LNCAP (cell line): ENCODE results near the gene MIOX.

Experiments used
- TF ChIP-seq, protein P1 (sequence below): fragments of 450-650 bp; IDR thresholded peaks from 2 replicates; pipeline ENCODE4 v1.5.1; 2017; ENCODE audit warnings: mild to moderate bottlenecking

Gene MIOX

DNA sequence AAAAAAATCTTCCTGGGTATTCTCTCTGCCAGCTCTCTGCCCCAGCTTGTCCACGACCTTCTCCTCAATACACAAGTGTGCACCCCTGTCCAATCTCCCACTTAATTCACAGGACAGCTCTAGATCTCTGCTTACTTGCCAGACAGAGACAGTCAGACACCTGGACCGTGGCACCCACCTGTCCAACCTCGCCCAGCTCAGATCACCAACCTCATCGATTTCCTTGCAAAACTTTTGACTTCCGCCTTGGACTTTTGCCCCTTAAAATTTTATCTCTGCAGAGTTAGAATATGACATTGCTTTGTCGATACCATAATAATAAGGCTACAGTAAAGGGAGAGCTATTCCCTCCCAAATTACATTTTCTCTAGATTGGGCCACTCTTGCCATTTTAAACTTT lies 10.4 kb downstream of the MIOX start:
- TF ChIP-seq, protein P1, sequence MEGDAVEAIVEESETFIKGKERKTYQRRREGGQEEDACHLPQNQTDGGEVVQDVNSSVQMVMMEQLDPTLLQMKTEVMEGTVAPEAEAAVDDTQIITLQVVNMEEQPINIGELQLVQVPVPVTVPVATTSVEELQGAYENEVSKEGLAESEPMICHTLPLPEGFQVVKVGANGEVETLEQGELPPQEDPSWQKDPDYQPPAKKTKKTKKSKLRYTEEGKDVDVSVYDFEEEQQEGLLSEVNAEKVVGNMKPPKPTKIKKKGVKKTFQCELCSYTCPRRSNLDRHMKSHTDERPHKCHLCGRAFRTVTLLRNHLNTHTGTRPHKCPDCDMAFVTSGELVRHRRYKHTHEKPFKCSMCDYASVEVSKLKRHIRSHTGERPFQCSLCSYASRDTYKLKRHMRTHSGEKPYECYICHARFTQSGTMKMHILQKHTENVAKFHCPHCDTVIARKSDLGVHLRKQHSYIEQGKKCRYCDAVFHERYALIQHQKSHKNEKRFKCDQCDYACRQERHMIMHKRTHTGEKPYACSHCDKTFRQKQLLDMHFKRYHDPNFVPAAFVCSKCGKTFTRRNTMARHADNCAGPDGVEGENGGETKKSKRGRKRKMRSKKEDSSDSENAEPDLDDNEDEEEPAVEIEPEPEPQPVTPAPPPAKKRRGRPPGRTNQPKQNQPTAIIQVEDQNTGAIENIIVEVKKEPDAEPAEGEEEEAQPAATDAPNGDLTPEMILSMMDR = no peak

DNA sequence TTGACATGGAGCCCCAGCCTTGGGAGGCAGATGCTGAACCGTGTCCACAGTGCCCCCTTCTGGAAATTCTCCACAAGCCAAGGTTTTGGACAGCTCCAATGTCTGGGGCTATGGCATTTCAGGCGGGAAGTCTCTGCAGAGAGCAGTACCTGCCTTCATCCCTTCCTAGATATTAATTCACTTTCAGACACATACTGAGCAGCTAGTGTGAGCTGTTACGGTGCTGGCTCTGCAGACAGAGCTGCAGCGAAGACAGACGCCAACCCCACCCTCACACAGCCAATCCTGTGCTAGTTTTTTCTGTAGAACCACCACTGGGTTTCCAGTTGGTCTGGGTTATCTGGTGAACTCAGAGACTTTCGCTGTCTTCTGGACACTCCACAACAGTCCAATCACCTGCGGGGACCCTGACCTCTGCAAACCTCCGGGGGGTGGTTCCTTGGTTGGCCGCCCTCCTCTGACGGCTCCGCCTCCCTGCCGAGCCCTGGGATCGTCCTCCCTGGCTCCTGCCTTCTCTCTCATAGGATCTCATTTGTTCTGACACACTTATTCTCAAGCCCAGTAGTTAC lies 11.7 kb downstream of the MIOX start:
- TF ChIP-seq, protein P1 = peak; percentile 76

DNA sequence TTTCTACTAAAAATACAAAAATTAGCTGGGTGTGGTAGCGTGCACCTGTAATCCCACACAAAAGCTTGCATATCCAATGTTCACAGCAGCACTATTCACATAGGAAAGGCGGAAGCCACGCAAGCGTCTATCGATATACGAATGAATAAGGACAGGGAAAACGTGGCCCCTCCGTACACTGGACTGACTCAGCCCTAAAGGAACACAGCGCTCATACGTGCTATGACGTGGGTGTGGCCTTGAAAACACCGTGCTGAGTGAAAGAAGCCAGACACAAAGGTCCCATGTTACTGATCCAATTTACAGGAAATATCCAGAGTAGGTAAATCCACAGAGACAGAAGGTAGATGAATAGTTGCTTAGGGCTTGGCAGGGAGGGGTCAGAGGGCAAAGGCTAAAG lies 13.8 kb downstream of the MIOX start:
- TF ChIP-seq, protein P1 = no peak

DNA sequence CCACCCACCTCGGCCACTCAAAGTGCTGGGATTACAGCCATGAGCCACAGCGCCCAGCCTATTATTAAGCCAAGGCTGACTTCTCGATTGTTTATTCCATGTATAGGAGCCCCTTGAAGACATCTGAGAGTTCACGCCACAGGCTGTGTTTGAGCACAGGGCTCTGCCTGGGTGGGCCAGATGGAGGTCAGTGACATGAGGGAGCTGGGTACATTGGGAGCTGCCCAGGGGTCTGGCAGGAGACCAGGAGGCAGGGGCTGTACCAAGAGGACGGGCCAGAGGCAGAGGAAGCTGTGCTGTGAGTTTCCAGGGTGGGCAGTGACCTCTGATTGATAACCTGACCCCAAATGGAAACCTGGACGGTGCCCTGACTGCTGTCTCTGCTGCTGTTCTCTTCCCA lies 15.4 kb downstream of the MIOX start:
- TF ChIP-seq, protein P1 = no peak

DNA sequence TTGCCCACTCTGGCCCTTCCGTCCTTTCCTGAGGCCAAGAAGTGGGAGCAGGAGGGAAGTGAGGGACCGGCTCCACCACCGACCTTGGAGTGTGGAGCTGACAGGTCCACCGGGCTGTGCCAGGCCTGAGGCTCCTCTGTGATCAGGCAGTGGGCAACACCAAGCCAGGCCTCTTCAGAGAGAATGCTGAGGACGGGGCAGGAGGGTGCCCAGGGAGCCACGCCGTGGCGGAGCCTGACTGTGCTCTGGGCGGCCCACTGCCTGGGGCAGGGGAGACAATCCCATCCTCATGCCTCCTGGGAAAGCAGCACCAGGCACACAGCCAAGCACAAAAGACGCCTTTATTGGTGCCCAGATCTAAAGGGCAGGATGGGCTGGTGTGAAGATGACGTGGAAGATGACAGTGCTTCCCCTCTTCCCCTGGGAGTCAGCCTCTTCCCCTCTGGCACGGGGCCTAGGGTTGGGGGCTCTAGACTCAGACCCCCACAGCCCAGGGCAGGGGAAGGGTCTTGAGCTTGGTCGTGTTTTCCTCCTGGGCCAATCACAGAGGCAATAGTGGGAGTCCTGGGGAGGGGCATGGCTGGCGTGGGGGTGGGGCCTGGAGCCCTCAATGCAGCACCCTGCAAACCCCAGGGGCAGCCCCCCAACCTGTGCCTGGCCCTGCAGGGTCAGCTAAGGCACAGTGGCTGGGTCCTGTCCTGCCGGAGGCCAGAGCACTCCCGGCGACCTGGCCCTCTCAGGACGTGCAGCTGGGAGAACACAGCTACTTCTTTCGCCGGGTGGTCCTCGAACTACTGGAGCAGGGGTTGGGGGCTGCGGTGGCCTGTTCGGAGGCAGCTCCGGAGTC lies 16.2 kb downstream of the MIOX start:
- TF ChIP-seq, protein P1 = no peak

DNA sequence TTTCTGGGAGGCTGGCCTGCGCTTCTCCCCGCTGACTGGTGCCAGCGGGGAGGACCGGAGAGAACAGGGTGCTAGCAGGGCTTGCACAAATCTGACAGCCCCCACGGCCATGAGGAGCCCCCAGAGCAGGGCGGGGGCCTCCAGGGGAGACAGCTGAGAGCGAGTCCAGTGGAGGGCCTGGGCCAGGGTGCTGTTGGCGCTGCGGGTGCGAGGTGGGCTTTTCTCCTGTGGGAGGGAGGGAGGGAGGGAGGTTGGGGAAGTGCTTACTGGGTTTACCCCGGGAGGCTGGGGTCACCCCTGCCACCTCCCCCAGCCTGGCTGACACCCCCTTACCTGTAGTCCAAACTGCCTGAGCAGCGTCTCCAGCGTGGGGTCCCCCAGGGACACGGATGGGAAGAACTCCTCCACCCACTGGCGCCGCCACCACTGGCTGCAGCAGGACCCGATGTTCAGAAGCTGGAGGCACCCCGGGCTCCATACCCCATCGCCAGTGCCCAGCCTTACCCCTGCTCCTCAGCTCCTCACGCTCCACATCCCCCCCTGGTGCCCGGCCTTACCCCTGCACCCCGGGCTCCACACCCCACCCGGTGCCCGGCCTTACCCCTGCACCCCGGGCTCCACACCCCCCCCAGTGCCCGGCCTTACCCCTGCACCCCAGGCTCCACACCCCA lies 17.0 kb downstream of the MIOX start:
- TF ChIP-seq, protein P1 = no peak

DNA sequence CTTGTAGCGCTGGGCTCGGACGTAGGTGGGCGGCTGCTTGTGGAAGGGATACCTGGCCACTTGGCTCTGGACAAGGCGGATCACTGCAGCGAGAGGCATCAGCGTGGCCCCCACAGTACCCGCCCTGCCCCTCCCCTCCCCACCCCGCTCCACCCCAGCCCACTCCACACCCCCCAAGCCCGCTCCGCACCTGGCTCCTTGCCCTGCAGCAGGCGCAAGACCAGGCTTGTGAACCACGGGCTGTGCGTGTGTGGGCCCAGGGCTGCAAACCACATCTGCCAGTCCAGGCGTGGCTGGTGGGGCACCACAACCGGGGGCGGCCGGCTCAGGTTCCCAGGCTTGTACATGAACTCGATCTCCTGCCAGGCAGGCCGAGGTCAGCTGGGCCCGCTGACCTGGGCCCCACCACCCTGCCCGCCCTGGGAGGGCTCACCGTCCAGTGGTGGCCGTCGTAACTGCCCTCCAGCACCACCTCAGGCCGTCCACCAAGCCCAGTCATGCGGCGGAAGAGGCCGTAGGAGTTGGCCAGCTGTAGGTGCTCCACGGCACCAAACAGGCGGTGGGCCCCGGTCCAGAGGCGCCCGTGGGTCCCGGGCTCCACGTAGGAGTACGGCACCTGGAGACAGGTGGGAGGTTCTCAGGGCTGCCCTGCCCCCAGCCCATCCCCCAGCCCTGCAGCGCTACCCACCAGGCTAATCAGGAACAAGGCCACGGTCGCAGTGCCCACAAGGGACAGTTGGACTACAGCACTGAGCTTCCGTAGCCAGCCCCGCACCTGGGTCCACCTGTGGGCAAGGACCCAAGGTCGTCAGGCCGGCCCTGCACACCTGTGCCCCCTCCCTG lies 17.9 kb downstream of the MIOX start:
- TF ChIP-seq, protein P1 = no peak
